Endodermal cell (in vitro differentiated cells): ENCODE results near the gene SLC4A1. TPM values are rescaled to one million over a fixed set of nuclear protein-coding genes. Genes with fewer than 3 reads are reported as not detected.

Experiments
- DNase-seq: peaks from one replicate; pipeline ENCODE4 v3.0.0-alpha.2; 2017
- H3K27ac ChIP-seq: 2 replicates; pipeline ENCODE4 v1.5.1; 2013; ENCODE audit warnings: mild to moderate bottlenecking, low read depth, low read length, moderate library complexity
- H3K27me3 ChIP-seq: 2 replicates; pipeline ENCODE4 v1.6.1; 2013; ENCODE audit warnings: mild to moderate bottlenecking, low read length, moderate library complexity; ENCODE audit not compliant: insufficient read depth, control insufficient read depth, poor library complexity, severe bottlenecking
- H3K36me3 ChIP-seq: 2 replicates; pipeline ENCODE4 v1.7.0; 2013; ENCODE audit warnings: mild to moderate bottlenecking, low read length, moderate library complexity; ENCODE audit not compliant: control insufficient read depth, insufficient read depth
- H3K4me1 ChIP-seq: one replicate; pipeline ENCODE4 v1.7.0; 2013; ENCODE audit warnings: low read length; ENCODE audit not compliant: control insufficient read depth, insufficient read depth
- H3K4me3 ChIP-seq: 2 replicates; pipeline ENCODE4 v1.5.1; 2013; ENCODE audit warnings: mild to moderate bottlenecking, low read length, moderate library complexity
- H3K9ac ChIP-seq: 2 replicates; pipeline ENCODE4 v1.6.1; 2013; ENCODE audit warnings: mild to moderate bottlenecking, low read length, moderate library complexity; ENCODE audit not compliant: poor library complexity, severe bottlenecking; ENCODE audit errors: extremely low read depth
- H3K9me3 ChIP-seq: 2 replicates; pipeline ENCODE4 v1.6.1; 2013; ENCODE audit warnings: mild to moderate bottlenecking, low read length, moderate library complexity; ENCODE audit not compliant: control insufficient read depth
- H3K27ac Mint-ChIP-seq: 2 replicates; pipeline ENCODE4 v1.8.0; 2020; ENCODE audit warnings: mixed read lengths
- H3K27me3 Mint-ChIP-seq: 2 replicates; pipeline ENCODE4 v1.8.0; 2021; ENCODE audit warnings: mild to moderate bottlenecking, mixed read lengths; ENCODE audit not compliant: insufficient read depth
- H3K36me3 Mint-ChIP-seq: 2 replicates; pipeline ENCODE4 v1.8.0; 2020; ENCODE audit warnings: low read depth, mixed read lengths
- H3K4me1 Mint-ChIP-seq: 2 replicates; pipeline ENCODE4 v1.8.0; 2020; ENCODE audit warnings: mixed read lengths
- H3K4me3 Mint-ChIP-seq: 2 replicates; pipeline ENCODE4 v1.8.0; 2020; ENCODE audit warnings: mild to moderate bottlenecking, moderate library complexity, mixed read lengths
- H3K9me3 Mint-ChIP-seq: 2 replicates; pipeline ENCODE4 v1.8.0; 2020; ENCODE audit warnings: mild to moderate bottlenecking, mixed read lengths
- WGBS, 2 experiments: methylation state at CpG; one replicate each; pipeline versions ENCODE4 v1.1.5 to v1.1.7; 2013; ENCODE audit warnings: missing lambda C conversion rate in 2 of 2, mixed read lengths in 1 of 2; ENCODE audit not compliant: insufficient coverage in 1 of 2, insufficient read length in 1 of 2; 5-methylcytosine and 5-hydroxymethylcytosine counted together
- total RNA-seq, 2 donors: library from RNA; stranded (reverse); fragmentation: NEBNext Ultra II Directional in 1 of 2; extraction: Animal tissue kit (Norgen Biotek cat#: 25700) in 1 of 2; gene quantifications; 2 replicates in 1 of 2; 3 replicates in 1 of 2; pipeline ENCODE4 v1.2.1, GENCODE V29; 2021
- TF ChIP-seq, protein P1 (sequence below): fragments of 200-600 bp; sonication (generic); conservative IDR thresholded peaks from 2 replicates; pipeline ENCODE4 v1.5.0; 2021; ENCODE audit warnings: antibody characterized with exemption, mild to moderate bottlenecking

SLC4A1 gene
- total RNA-seq, 2 donors from 2014 or later = 0.04 TPM; not detected in 1

DNA sequence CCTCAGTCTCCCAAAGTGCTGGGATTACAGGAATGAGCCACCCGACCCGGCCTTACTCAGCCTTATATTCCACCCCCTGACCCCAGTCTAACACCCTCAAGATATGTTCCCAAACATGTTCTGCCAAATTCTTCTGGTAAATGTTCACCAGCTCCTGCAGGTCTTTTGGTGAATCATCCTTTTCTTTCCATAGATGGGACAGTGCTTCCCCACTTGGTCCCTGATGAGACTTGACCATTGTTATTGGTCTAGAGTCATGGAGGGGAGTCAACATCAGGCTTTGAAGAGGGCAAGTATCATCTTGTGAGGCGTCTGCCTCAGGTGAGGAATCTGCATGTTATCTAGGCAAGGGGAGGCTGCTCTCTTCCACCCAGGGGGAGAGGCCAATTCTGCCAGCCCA lies 30.0 kb upstream of the SLC4A1 start:
- no peak overlapping the region for H3K27ac Mint-ChIP-seq
- TF ChIP-seq, protein P1, sequence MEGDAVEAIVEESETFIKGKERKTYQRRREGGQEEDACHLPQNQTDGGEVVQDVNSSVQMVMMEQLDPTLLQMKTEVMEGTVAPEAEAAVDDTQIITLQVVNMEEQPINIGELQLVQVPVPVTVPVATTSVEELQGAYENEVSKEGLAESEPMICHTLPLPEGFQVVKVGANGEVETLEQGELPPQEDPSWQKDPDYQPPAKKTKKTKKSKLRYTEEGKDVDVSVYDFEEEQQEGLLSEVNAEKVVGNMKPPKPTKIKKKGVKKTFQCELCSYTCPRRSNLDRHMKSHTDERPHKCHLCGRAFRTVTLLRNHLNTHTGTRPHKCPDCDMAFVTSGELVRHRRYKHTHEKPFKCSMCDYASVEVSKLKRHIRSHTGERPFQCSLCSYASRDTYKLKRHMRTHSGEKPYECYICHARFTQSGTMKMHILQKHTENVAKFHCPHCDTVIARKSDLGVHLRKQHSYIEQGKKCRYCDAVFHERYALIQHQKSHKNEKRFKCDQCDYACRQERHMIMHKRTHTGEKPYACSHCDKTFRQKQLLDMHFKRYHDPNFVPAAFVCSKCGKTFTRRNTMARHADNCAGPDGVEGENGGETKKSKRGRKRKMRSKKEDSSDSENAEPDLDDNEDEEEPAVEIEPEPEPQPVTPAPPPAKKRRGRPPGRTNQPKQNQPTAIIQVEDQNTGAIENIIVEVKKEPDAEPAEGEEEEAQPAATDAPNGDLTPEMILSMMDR = no peak
- H3K36me3 Mint-ChIP-seq = no peaks in the 10 kb centered on the region
- Histone ChIP-seq H3K4me3 (no peak overlapping the region), H3K9ac (no peak overlapping the region), H3K9me3 (no peaks in the 10 kb centered on the region), H3K4me1 (no peaks in the 10 kb centered on the region), H3K36me3 (no peaks in the 10 kb centered on the region), H3K27ac (no peak overlapping the region), H3K27me3 (no peaks in the 10 kb centered on the region)
- no peaks in the 10 kb centered on the region for H3K4me1 Mint-ChIP-seq
- peaks cover 2% of the 10 kb centered on the region for H3K9me3 Mint-ChIP-seq
- WGBS, 2 experiments = 83 to 93% methylated on average over 3 of the region's 3 CpGs
- no peak for DNase-seq
- H3K27me3 Mint-ChIP-seq = no peaks in the 10 kb centered on the region
- H3K4me3 Mint-ChIP-seq = no peak overlapping the region

DNA sequence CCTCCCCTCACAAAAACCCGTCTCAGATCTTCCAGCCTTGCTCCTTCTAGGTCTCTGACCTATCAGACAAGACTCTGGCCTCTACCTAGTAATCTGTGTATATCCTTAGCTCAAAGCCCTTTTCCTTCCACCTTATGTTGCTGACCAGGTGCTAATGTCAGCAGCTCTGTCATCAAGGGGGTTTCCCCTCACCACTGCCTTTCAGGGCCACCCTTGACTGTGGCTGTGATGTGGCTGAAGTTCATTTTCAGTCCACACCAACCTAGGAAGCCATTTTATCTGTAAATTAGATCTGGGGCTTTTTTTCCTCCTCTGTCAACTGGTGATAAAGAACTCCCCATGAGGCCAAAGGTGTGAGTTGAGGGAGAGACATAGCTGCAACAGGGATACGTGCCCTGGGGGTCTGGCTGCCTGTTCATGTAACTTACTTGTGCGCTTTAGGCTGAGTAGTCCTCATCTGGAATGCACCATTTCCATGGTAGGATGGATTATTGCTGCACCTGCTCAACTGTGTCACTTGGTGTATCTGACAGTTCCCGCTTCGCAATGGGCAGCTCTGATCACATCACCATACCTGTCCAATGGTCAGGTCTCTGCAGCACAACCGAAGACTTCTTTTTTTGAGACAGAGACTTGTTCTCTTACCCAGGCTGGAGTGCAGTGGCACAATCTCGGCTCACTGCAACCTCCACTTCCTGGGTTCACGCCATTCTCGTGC lies 25.7 kb upstream of the SLC4A1 start:
- Mint-ChIP-seq H3K9me3 (peaks cover 2% of the 10 kb centered on the region), H3K36me3 (no peaks in the 10 kb centered on the region), H3K4me3 (no peak overlapping the region), H3K4me1 (no peaks in the 10 kb centered on the region), H3K27me3 (no peaks in the 10 kb centered on the region), H3K27ac (no peak overlapping the region)
- WGBS, 2 experiments = 94 to 98% methylated on average over 6 to 9 of the region's 9 CpGs
- Histone ChIP-seq H3K36me3 (no peaks in the 10 kb centered on the region), H3K4me1 (no peaks in the 10 kb centered on the region), H3K9ac (no peak overlapping the region), H3K27me3 (no peaks in the 10 kb centered on the region), H3K27ac (no peak overlapping the region), H3K4me3 (no peak overlapping the region), H3K9me3 (no peaks in the 10 kb centered on the region)
- no peak for DNase-seq
- TF ChIP-seq, protein P1 = no peak

DNA sequence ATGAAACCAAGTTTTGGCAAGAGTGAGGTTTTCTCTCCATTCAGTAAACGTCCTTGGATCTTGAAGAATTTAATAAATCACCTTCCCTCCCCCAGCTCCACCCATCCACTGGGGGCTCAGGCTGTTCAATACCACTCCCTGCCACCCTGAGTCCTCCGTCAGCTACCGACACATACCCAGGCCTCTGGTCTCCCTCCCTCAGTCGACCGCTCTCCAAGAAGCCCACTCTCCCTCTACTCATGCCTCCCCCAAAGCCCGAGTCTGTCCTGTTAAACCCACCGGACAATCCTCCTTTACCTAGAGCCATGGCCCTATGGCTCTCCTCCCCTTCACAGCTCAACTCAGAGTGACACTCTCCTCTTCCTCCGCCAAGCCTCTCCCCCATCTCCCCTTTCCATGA lies 19.7 kb upstream of the SLC4A1 start:
- no peaks in the 10 kb centered on the region for H3K36me3 ChIP-seq

More for the DNA sequence above, 19.7 kb upstream of the SLC4A1 start:
- TF ChIP-seq, protein P1 = no peak
- H3K9ac ChIP-seq = no peak overlapping the region
- H3K9me3 Mint-ChIP-seq = no peaks in the 10 kb centered on the region
- H3K27ac ChIP-seq = no peak overlapping the region
- no peaks in the 10 kb centered on the region for H3K27me3 ChIP-seq
- H3K27me3 Mint-ChIP-seq = no peaks in the 10 kb centered on the region
- H3K9me3 ChIP-seq = no peaks in the 10 kb centered on the region
- no peak overlapping the region for H3K4me3 Mint-ChIP-seq
- no peaks in the 10 kb centered on the region for H3K36me3 Mint-ChIP-seq
- 87 to 91% methylated on average over 6 to 8 of the region's 8 CpGs for WGBS, 2 experiments
- no peak overlapping the region for H3K4me3 ChIP-seq
- H3K27ac Mint-ChIP-seq = no peak overlapping the region
- no peak for DNase-seq
- no peaks in the 10 kb centered on the region for H3K4me1 ChIP-seq
- H3K4me1 Mint-ChIP-seq = no peaks in the 10 kb centered on the region
